RWPE2 (cell line): ENCODE results near the gene TPRX2.
"Not testable (repeated sequence)": the region's sequence is repeated elsewhere in the genome, so short reads cannot be mapped to it uniquely, and the experiment has no call there.

ENCODE experiments used
- ATAC-seq: fragments of 200-7000 bp; cut with Tn5 transposase; 3 replicates; pipeline ENCODE4 v1.9.1; 2021; ENCODE audit warnings: low read depth
- DNase-seq: peaks from one replicate; pipeline ENCODE4 v3.0.0-alpha.2; 2020; ENCODE audit warnings: low spot score
- H3K27ac ChIP-seq: fragments of 450-650 bp; 2 replicates; pipeline ENCODE4 v1.5.1; 2017; ENCODE audit warnings: mild to moderate bottlenecking; ENCODE audit not compliant: poor library complexity, severe bottlenecking
- H3K27me3 ChIP-seq: fragments of 250-450 bp; sonication (Bioruptor Pico); 2 replicates; pipeline ENCODE4 v1.5.1; 2021; ENCODE audit warnings: mild to moderate bottlenecking, moderate library complexity; ENCODE audit not compliant: insufficient read depth, poor library complexity, severe bottlenecking
- H3K36me3 ChIP-seq: fragments of 250-450 bp; sonication (Bioruptor Pico); 2 replicates; pipeline ENCODE4 v1.5.1; 2020; ENCODE audit warnings: low read depth, mild to moderate bottlenecking, moderate library complexity
- H3K4me1 ChIP-seq: fragments of 250-450 bp; sonication (Bioruptor Pico); 2 replicates; pipeline ENCODE4 v1.5.1; 2021; ENCODE audit warnings: mild to moderate bottlenecking, moderate library complexity; ENCODE audit not compliant: insufficient read depth, poor library complexity, severe bottlenecking
- H3K4me3 ChIP-seq: fragments of 250-450 bp; sonication (Bioruptor Pico); 2 replicates; pipeline ENCODE4 v1.5.1; 2021; ENCODE audit warnings: mild to moderate bottlenecking, moderate library complexity; ENCODE audit not compliant: severe bottlenecking
- H3K9me3 ChIP-seq: fragments of 250-450 bp; sonication (Bioruptor Pico); 2 replicates; pipeline ENCODE4 v1.5.1; 2021; ENCODE audit warnings: mild to moderate bottlenecking, moderate library complexity; ENCODE audit not compliant: severe bottlenecking
- CTCF ChIP-seq: fragments of 450-650 bp; IDR thresholded peaks from one replicate; pipeline ENCODE4 v1.5.1; 2017; ENCODE audit warnings: mild to moderate bottlenecking, moderate library complexity; ENCODE audit not compliant: poor library complexity, severe bottlenecking

Gene TPRX2

GRCh38 chr19:47858646-47859285, at the start of gene TPRX2:
TPRX2 (plus strand) TSS chr19:47859235; CDS start chr19:47859247, 12 bp downstream.
- not testable (repeated sequence) for H3K9me3 ChIP-seq, H3K36me3 ChIP-seq, H3K27me3 ChIP-seq, ATAC-seq, H3K27ac ChIP-seq, H3K4me1 ChIP-seq, DNase-seq, H3K4me3 ChIP-seq

GRCh38 chr19:47813304-47813994, 45.6 kb upstream of the TPRX2 start:
- Histone ChIP-seq H3K27me3 (no peaks in the 10 kb centered on the region), H3K36me3 (no peaks in the 10 kb centered on the region), H3K4me3 (no peak overlapping the region), H3K9me3 (no peaks in the 10 kb centered on the region), H3K27ac (no peak overlapping the region), H3K4me1 (no peaks in the 10 kb centered on the region)
- peak; percentile 74 for TF ChIP-seq CTCF
- ATAC-seq (peak; percentile 85), DNase-seq (no peak)

- H3K36me3 ChIP-seq, result no peaks in the 10 kb centered on the region
- H3K4me3 ChIP-seq, result no peak overlapping the region
- H3K4me1 ChIP-seq, result no peaks in the 10 kb centered on the region
- DNase-seq, result no peak
- H3K27ac ChIP-seq, result no peak overlapping the region
- no peak for ATAC-seq
- H3K27me3 ChIP-seq, result no peaks in the 10 kb centered on the region
- TF ChIP-seq CTCF, result peak; percentile 37
- H3K9me3 ChIP-seq, result no peaks in the 10 kb centered on the region
Measured at GRCh38 chr19:47813995-47814328, 45.1 kb upstream of the TPRX2 start.

- not testable (repeated sequence) for H3K4me1 ChIP-seq, DNase-seq, H3K4me3 ChIP-seq, ATAC-seq, H3K36me3 ChIP-seq, H3K27ac ChIP-seq, H3K27me3 ChIP-seq, H3K9me3 ChIP-seq
Measured at GRCh38 chr19:47816270-47816669, 42.8 kb upstream of the TPRX2 start.

GRCh38 chr19:47818221-47818620, 40.8 kb upstream of the TPRX2 start:
- DNase-seq, H3K9me3 ChIP-seq, H3K4me3 ChIP-seq, H3K27me3 ChIP-seq, H3K36me3 ChIP-seq, ATAC-seq, H3K27ac ChIP-seq, H3K4me1 ChIP-seq: not testable (repeated sequence)

- TF ChIP-seq CTCF, result no peak
- Histone ChIP-seq H3K9me3 (no peaks in the 10 kb centered on the region), H3K27me3 (peaks cover 7% of the 10 kb centered on the region), H3K4me3 (no peak overlapping the region), H3K27ac (no peak overlapping the region), H3K4me1 (no peaks in the 10 kb centered on the region), H3K36me3 (no peaks in the 10 kb centered on the region)
- ATAC-seq (no peak), DNase-seq (no peak)
Measured at GRCh38 chr19:47819858-47820257, 39.2 kb upstream of the TPRX2 start.
